SU-DHL-6 (cell line): ENCODE measurements around the gene WDR17.

ENCODE experiments used
- H2AFZ ChIP-seq: fragments of 200-600 bp; sonication (generic); 2 replicates; pipeline ENCODE4 v1.6.1; 2014; ENCODE audit warnings: low read depth, mild to moderate bottlenecking, moderate library complexity, mixed read lengths, antibody characterized with exemption, low read length; ENCODE audit not compliant: severe bottlenecking
- H3F3A ChIP-seq: fragments of 200-600 bp; shearing (Covaris generic); 2 replicates; pipeline ENCODE4 v1.6.0; 2016; ENCODE audit warnings: antibody characterized with exemption, mild to moderate bottlenecking; ENCODE audit not compliant: insufficient read depth
- H3K27ac ChIP-seq: fragments of 200-600 bp; sonication (generic); 2 replicates; pipeline ENCODE4 v1.5.1; 2016; ENCODE audit warnings: low read depth, mild to moderate bottlenecking, low read length, moderate library complexity, mixed read lengths
- H3K27me3 ChIP-seq: fragments of 200-600 bp; sonication (generic), shearing (Covaris generic); 2 replicates; pipeline ENCODE4 v1.6.0; 2014; ENCODE audit warnings: mild to moderate bottlenecking, low read length
- H3K36me3 ChIP-seq: fragments of 200-600 bp; sonication (generic); 2 replicates; pipeline ENCODE4 v1.6.1; 2014; ENCODE audit warnings: mild to moderate bottlenecking, low read length, mixed read lengths
- H3K4me2 ChIP-seq: fragments of 300-600, 200-600 bp; shearing (Covaris generic), sonication (generic); 2 replicates; pipeline ENCODE4 v1.6.0; 2014; ENCODE audit warnings: low read length, low read depth, mild to moderate bottlenecking; ENCODE audit not compliant: poor library complexity, severe bottlenecking
- H3K4me3 ChIP-seq: fragments of 200-600 bp; sonication (generic); 2 replicates; pipeline ENCODE4 v1.5.1; 2014; ENCODE audit warnings: antibody characterized with exemption, low read length, mild to moderate bottlenecking, mixed read lengths; ENCODE audit not compliant: insufficient read depth, poor library complexity, severe bottlenecking
- H3K79me2 ChIP-seq: fragments of 200-600 bp; sonication (generic); 2 replicates; pipeline ENCODE4 v1.6.1; 2014; ENCODE audit warnings: mild to moderate bottlenecking, low read length, moderate library complexity; ENCODE audit not compliant: insufficient read depth
- H3K9ac ChIP-seq: fragments of 200-600 bp; sonication (generic); 2 replicates; pipeline ENCODE4 v1.7.0; 2014; ENCODE audit warnings: mild to moderate bottlenecking, low read length
- H3K9me2 ChIP-seq: fragments of 200-600 bp; sonication (generic); replicated peaks from 2 replicates; pipeline ENCODE4 v1.6.1; 2014; ENCODE audit warnings: low read length; ENCODE audit not compliant: insufficient read depth
- H3K9me3 ChIP-seq: fragments of 200-600 bp; sonication (generic); 2 replicates; pipeline ENCODE4 v1.6.1; 2014; ENCODE audit warnings: low read length, mixed read lengths; ENCODE audit not compliant: insufficient read depth
- H4K20me1 ChIP-seq: fragments of 200-600 bp; sonication (generic); 2 replicates; pipeline ENCODE4 v1.6.1; 2014; ENCODE audit warnings: low read depth, mild to moderate bottlenecking, antibody characterized with exemption, low read length, moderate library complexity, mixed read lengths
- EZH2phosphoT487 ChIP-seq: fragments of 200-600 bp; sonication (generic), shearing (Covaris generic); conservative IDR thresholded peaks from 2 replicates; pipeline ENCODE4 v1.6.1; 2018; ENCODE audit warnings: mild to moderate bottlenecking, antibody characterized with exemption, low read length, moderate library complexity, mixed read lengths
- TF ChIP-seq, protein P1 (sequence below): fragments of 200-600 bp; sonication (generic); IDR thresholded peaks from one replicate; pipeline ENCODE4 v1.5.1; 2017; ENCODE audit warnings: antibody characterized with exemption, mild to moderate bottlenecking, low read length, moderate library complexity; ENCODE audit not compliant: insufficient read depth, poor library complexity, severe bottlenecking

WDR17 gene

DNA sequence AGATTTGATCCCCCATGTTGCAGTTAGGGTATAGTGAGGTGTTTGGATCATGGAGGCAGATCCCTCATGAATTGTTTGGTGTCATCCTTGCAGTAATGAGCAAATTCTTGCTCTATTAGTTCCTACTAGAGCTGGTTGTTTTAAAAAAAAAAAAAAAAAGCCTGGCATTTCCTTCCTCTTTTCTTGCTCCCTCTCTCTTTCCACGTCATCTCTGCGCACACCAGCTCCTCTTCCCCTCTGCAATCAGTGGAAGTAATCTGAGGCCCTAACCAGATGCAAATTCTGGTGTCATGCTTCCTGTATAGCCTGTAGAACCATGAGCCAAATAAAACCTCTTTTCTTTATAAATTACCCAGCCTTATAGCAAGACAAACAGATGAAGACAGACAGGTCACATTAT lies 24.5 kb downstream of the WDR17 start:
- Histone ChIP-seq H3K4me2 (no peak overlapping the region), H3K27ac (no peak overlapping the region), H3K9ac (no peak overlapping the region), H3K9me3 (0 out of 2 replicates have a peak, but pooled peaks cover 4% of the 10 kb centered on the region), H2AFZ (no peak overlapping the region), H3K36me3 (no peaks in the 10 kb centered on the region), H4K20me1 (no peaks in the 10 kb centered on the region; the same call in 1 of the 2 replicates), H3K9me2 (no peaks in the 10 kb centered on the region), H3K79me2 (no peaks in the 10 kb centered on the region), H3K27me3 (no peaks in the 10 kb centered on the region), H3F3A (no peaks in the 10 kb centered on the region), H3K4me3 (no peak overlapping the region)
- TF ChIP-seq, protein P1, sequence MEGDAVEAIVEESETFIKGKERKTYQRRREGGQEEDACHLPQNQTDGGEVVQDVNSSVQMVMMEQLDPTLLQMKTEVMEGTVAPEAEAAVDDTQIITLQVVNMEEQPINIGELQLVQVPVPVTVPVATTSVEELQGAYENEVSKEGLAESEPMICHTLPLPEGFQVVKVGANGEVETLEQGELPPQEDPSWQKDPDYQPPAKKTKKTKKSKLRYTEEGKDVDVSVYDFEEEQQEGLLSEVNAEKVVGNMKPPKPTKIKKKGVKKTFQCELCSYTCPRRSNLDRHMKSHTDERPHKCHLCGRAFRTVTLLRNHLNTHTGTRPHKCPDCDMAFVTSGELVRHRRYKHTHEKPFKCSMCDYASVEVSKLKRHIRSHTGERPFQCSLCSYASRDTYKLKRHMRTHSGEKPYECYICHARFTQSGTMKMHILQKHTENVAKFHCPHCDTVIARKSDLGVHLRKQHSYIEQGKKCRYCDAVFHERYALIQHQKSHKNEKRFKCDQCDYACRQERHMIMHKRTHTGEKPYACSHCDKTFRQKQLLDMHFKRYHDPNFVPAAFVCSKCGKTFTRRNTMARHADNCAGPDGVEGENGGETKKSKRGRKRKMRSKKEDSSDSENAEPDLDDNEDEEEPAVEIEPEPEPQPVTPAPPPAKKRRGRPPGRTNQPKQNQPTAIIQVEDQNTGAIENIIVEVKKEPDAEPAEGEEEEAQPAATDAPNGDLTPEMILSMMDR = no peak
- TF ChIP-seq EZH2phosphoT487 = no peak

DNA sequence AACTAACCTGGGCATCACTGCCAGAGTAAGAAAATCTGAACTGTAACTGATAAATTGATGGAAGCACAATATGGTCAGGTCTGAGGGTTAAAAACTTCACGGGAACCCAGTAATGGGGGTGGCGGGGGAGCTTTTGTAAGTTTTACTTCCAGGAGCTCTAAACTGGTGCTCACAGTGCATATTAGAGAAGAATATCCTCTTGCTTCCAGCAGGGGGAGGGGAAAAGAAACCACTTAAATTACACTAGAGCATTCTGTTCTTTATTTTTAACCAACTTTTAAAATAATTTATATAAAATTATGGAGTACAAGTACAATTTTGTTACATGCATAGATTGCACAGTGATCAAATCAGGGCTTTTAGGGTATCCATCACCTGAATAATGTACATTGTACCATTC lies 33.7 kb downstream of the WDR17 start:
- H3F3A ChIP-seq = no peaks in the 10 kb centered on the region
- no peak overlapping the region for H3K4me2 ChIP-seq
- no peaks in the 10 kb centered on the region for H3K79me2 ChIP-seq
- no peak for TF ChIP-seq EZH2phosphoT487
- TF ChIP-seq, protein P1 = no peak
- H4K20me1 ChIP-seq = no peaks in the 10 kb centered on the region
- no peaks in the 10 kb centered on the region for H3K27me3 ChIP-seq
- H3K4me3 ChIP-seq = no peak overlapping the region
- no peak overlapping the region for H2AFZ ChIP-seq
- H3K9me2 ChIP-seq = no peaks in the 10 kb centered on the region
- no peaks in the 10 kb centered on the region for H3K36me3 ChIP-seq
- H3K27ac ChIP-seq = no peak overlapping the region
- no peaks in the 10 kb centered on the region for H3K9me3 ChIP-seq
- H3K9ac ChIP-seq = no peak overlapping the region

DNA sequence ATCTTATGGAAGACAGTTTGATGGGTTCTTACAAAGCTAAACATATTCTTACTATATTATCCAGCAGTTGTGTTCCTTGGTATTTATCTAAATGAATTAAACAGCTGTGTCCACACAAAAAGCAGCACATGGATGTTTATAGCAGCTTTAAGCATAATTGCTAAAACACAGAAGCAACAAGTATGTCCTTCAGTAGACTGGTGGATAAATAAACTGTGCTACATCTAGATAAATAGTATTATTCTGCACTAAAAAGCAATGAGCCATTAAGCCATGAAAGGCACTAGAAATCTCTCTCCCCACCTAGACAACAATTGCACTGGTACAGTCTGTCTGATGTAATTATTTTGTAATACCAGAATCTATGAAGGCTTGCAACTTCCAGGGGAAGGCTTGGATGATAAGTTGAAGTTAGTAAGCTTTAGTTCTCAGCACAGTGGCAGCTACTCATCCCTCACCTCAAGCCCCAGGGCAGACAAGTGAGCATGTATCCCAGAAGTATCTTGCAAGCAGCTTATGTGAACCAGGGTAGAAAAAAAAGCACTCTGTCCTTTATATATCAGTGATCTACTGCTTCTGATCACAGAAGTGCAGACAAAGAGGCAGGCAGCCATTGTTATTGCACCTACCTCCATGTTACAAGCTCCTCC lies 36.9 kb downstream of the WDR17 start:
- TF ChIP-seq EZH2phosphoT487 = no peak
- TF ChIP-seq, protein P1 = no peak
- H3K4me2 ChIP-seq = no peak overlapping the region
- H3K36me3 ChIP-seq = no peaks in the 10 kb centered on the region
- H2AFZ ChIP-seq = no peak overlapping the region
- no peaks in the 10 kb centered on the region for H4K20me1 ChIP-seq
- H3K9me2 ChIP-seq = no peaks in the 10 kb centered on the region
- H3K4me3 ChIP-seq = no peak overlapping the region
- H3K9ac ChIP-seq = no peak overlapping the region
- no peaks in the 10 kb centered on the region for H3F3A ChIP-seq
- H3K79me2 ChIP-seq = no peaks in the 10 kb centered on the region
- H3K9me3 ChIP-seq = no peaks in the 10 kb centered on the region
- no peak overlapping the region for H3K27ac ChIP-seq
- H3K27me3 ChIP-seq = no peaks in the 10 kb centered on the region
